ENCODE data around the gene CENPB. TPM values are rescaled to one million over a fixed set of nuclear protein-coding genes. Genes with fewer than 3 reads are reported as not detected.
A peak's percentile ranks its signal among the peaks of the same experiment; 100 is the strongest.

Gene CENPB
- total RNA-seq, 1 experiment from 2014 or later, result 74.5 TPM

GRCh38 chr20:3815703-3816315 lies 29.3 kb upstream of the CENPB start:
- no peaks in the 10 kb centered on the region for H3K27me3 ChIP-seq (ENCODE audit: control insufficient read depth, insufficient read depth, low read length)
- no peak overlapping the region for H3K4me3 ChIP-seq (ENCODE audit: insufficient read depth, low read depth, low read length)
- H3K36me3 ChIP-seq (replicated peaks; ENCODE audit: control insufficient read depth, insufficient read depth, low read length), result no peaks in the 10 kb centered on the region
- peak; percentile 34 for DNase-seq

GRCh38 chr20:3814928-3815495 lies 28.5 kb upstream of the CENPB start:
- Histone ChIP-seq H3K27me3 (ENCODE audit: control insufficient read depth, insufficient read depth, low read length) (no peaks in the 10 kb centered on the region), H3K4me3 (ENCODE audit: insufficient read depth, low read depth, low read length) (no peak overlapping the region), H3K36me3 (replicated peaks; ENCODE audit: control insufficient read depth, insufficient read depth, low read length) (no peaks in the 10 kb centered on the region)
- peak; percentile 32 for DNase-seq

- H3K4me3 ChIP-seq (ENCODE audit: insufficient read depth, low read depth, low read length), result no peak overlapping the region
- no peaks in the 10 kb centered on the region for H3K27me3 ChIP-seq (ENCODE audit: control insufficient read depth, insufficient read depth, low read length)
- no peaks in the 10 kb centered on the region for H3K36me3 ChIP-seq (replicated peaks; ENCODE audit: control insufficient read depth, insufficient read depth, low read length)
- DNase-seq, result no peak
Measured at GRCh38 chr20:3813848-3814581, 27.5 kb upstream of the CENPB start.

GRCh38 chr20:3812975-3813847 lies 26.7 kb upstream of the CENPB start:
- H3K36me3 ChIP-seq (replicated peaks; ENCODE audit: control insufficient read depth, insufficient read depth, low read length), result no peaks in the 10 kb centered on the region
- H3K27me3 ChIP-seq (ENCODE audit: control insufficient read depth, insufficient read depth, low read length), result no peaks in the 10 kb centered on the region
- DNase-seq, result peak; percentile 26
- H3K4me3 ChIP-seq (ENCODE audit: insufficient read depth, low read depth, low read length), result no peak overlapping the region

- DNase-seq, result no peak
- no peak overlapping the region for H3K4me3 ChIP-seq (ENCODE audit: insufficient read depth, low read depth, low read length)
- H3K27me3 ChIP-seq (ENCODE audit: control insufficient read depth, insufficient read depth, low read length), result no peaks in the 10 kb centered on the region
Measured at GRCh38 chr20:3812259-3812681, 25.7 kb upstream of the CENPB start.

GRCh38 chr20:3811467-3812258 lies 25.1 kb upstream of the CENPB start:
- H3K36me3 ChIP-seq (replicated peaks; ENCODE audit: control insufficient read depth, insufficient read depth, low read length), result no peaks in the 10 kb centered on the region
- peak; percentile 59 for DNase-seq
- no peak overlapping the region for H3K4me3 ChIP-seq (ENCODE audit: insufficient read depth, low read depth, low read length)

More at GRCh38 chr20:3812259-3812681, 25.7 kb upstream of the CENPB start:
- H3K36me3 ChIP-seq (replicated peaks; ENCODE audit: control insufficient read depth, insufficient read depth, low read length), result no peaks in the 10 kb centered on the region

GRCh38 chr20:3808544-3808943 lies 22.0 kb upstream of the CENPB start:
- DNase-seq, result no peak
- Histone ChIP-seq H3K36me3 (replicated peaks; ENCODE audit: control insufficient read depth, insufficient read depth, low read length) (peaks cover 6% of the 10 kb centered on the region), H3K4me3 (ENCODE audit: insufficient read depth, low read depth, low read length) (no peak overlapping the region), H3K27me3 (ENCODE audit: control insufficient read depth, insufficient read depth, low read length) (no peaks in the 10 kb centered on the region)

More at GRCh38 chr20:3811467-3812258, 25.1 kb upstream of the CENPB start:
- H3K27me3 ChIP-seq (ENCODE audit: control insufficient read depth, insufficient read depth, low read length), result no peaks in the 10 kb centered on the region

- DNase-seq, result no peak
- Histone ChIP-seq H3K36me3 (replicated peaks; ENCODE audit: control insufficient read depth, insufficient read depth, low read length) (peaks cover 12% of the 10 kb centered on the region), H3K4me3 (ENCODE audit: insufficient read depth, low read depth, low read length) (no peak overlapping the region), H3K27me3 (ENCODE audit: control insufficient read depth, insufficient read depth, low read length) (no peaks in the 10 kb centered on the region)
Measured at GRCh38 chr20:3804781-3805180, 18.2 kb upstream of the CENPB start.

- H3K36me3 ChIP-seq (replicated peaks; ENCODE audit: control insufficient read depth, insufficient read depth, low read length), result peaks cover 12% of the 10 kb centered on the region
- no peak overlapping the region for H3K4me3 ChIP-seq (ENCODE audit: insufficient read depth, low read depth, low read length)
- no peaks in the 10 kb centered on the region for H3K27me3 ChIP-seq (ENCODE audit: control insufficient read depth, insufficient read depth, low read length)
- DNase-seq, result no peak
Measured at GRCh38 chr20:3804254-3804751, 17.8 kb upstream of the CENPB start.

- DNase-seq, result no peak
- Histone ChIP-seq H3K4me3 (ENCODE audit: insufficient read depth, low read depth, low read length) (no peak overlapping the region), H3K27me3 (ENCODE audit: control insufficient read depth, insufficient read depth, low read length) (no peaks in the 10 kb centered on the region), H3K36me3 (replicated peaks; ENCODE audit: control insufficient read depth, insufficient read depth, low read length) (peaks cover 12% of the 10 kb centered on the region)
Measured at GRCh38 chr20:3803854-3804253, 17.3 kb upstream of the CENPB start.

GRCh38 chr20:3803289-3803688 lies 16.7 kb upstream of the CENPB start:
- no peak overlapping the region for H3K4me3 ChIP-seq (ENCODE audit: insufficient read depth, low read depth, low read length)
- peaks cover 12% of the 10 kb centered on the region for H3K36me3 ChIP-seq (replicated peaks; ENCODE audit: control insufficient read depth, insufficient read depth, low read length)
- no peaks in the 10 kb centered on the region for H3K27me3 ChIP-seq (ENCODE audit: control insufficient read depth, insufficient read depth, low read length)
- no peak for DNase-seq

- peaks cover 12% of the 10 kb centered on the region for H3K36me3 ChIP-seq (replicated peaks; ENCODE audit: control insufficient read depth, insufficient read depth, low read length)
- no peak for DNase-seq
- H3K27me3 ChIP-seq (ENCODE audit: control insufficient read depth, insufficient read depth, low read length), result no peaks in the 10 kb centered on the region
- H3K4me3 ChIP-seq (ENCODE audit: insufficient read depth, low read depth, low read length), result no peak overlapping the region
Measured at GRCh38 chr20:3802524-3803239, 16.1 kb upstream of the CENPB start.

GRCh38 chr20:3801846-3802245 lies 15.3 kb upstream of the CENPB start:
- DNase-seq, result no peak
- no peaks in the 10 kb centered on the region for H3K27me3 ChIP-seq (ENCODE audit: control insufficient read depth, insufficient read depth, low read length)
- H3K4me3 ChIP-seq (ENCODE audit: insufficient read depth, low read depth, low read length), result no peak overlapping the region
- H3K36me3 ChIP-seq (replicated peaks; ENCODE audit: control insufficient read depth, insufficient read depth, low read length), result peaks cover 12% of the 10 kb centered on the region
